Body of pancreas (tissue), 4 donors: ENCODE results near the gene USF2.

Experiments
- CTCF ChIP-seq, 7 experiments: fragments of 450-650 bp in 4 of 7; fragments of 200-600 bp in 3 of 7; sonication (generic) in 3 of 7; IDR thresholded peaks; one replicate each; pipeline ENCODE4 v1.5.1; 2016 to 2019; ENCODE audit warnings: antibody characterized with exemption in 7 of 7
- POLR2A ChIP-seq, 3 donors: fragments of 450-650 bp; IDR thresholded peaks; one replicate each; pipeline ENCODE4 v1.6.1; 2016; ENCODE audit warnings: antibody characterized with exemption in 3 of 3, mild to moderate bottlenecking in 2 of 3

GRCh38 chr19:35249848-35250711, 18.7 kb upstream of the USF2 start:
- no peak for TF ChIP-seq CTCF (IDR thresholded peaks at IDR 0.05)
- TF ChIP-seq POLR2A (IDR thresholded peaks at IDR 0.05): no peak
